Choroid plexus epithelial cell (primary cell): ENCODE results near the gene EPB41L1.

Experiments
- DNase-seq: peaks from one replicate; pipeline ENCODE4 v3.0.0-alpha.2; 2010; ENCODE audit warnings: low read depth
- H3K4me3 ChIP-seq: 2 replicates; pipeline ENCODE4 v1.5.1; 2011; ENCODE audit warnings: low read depth, mild to moderate bottlenecking, control low read depth, low read length, moderate library complexity
- TF ChIP-seq, protein P1 (sequence below): conservative IDR thresholded peaks from 2 replicates; pipeline ENCODE4 v1.5.1; 2011; ENCODE audit warnings: low read depth, mild to moderate bottlenecking, control low read depth, inconsistent platforms, low read length, moderate library complexity

The EPB41L1 gene

DNA sequence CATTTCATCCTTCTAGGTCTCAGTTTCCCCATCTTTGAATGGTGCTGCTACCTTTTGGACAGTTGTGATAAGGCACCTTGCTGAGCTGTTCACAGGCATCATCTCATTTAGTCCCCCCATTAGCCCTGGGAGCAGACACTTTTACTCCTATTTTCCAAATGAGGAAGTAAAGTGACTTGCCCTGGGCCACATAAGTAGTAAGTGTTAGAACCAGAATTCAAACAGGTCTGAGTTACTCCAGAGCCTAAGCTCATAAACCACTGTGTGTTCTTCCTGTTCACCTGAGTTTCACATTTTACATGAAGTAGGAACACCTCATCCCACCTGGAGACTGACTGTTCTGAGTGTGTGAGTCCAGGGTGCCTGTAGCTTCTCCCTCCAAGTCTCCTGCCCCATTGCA lies 43.5 kb upstream of the EPB41L1 start:
- no peak for DNase-seq
- H3K4me3 ChIP-seq = no peak overlapping the region
- TF ChIP-seq, protein P1, sequence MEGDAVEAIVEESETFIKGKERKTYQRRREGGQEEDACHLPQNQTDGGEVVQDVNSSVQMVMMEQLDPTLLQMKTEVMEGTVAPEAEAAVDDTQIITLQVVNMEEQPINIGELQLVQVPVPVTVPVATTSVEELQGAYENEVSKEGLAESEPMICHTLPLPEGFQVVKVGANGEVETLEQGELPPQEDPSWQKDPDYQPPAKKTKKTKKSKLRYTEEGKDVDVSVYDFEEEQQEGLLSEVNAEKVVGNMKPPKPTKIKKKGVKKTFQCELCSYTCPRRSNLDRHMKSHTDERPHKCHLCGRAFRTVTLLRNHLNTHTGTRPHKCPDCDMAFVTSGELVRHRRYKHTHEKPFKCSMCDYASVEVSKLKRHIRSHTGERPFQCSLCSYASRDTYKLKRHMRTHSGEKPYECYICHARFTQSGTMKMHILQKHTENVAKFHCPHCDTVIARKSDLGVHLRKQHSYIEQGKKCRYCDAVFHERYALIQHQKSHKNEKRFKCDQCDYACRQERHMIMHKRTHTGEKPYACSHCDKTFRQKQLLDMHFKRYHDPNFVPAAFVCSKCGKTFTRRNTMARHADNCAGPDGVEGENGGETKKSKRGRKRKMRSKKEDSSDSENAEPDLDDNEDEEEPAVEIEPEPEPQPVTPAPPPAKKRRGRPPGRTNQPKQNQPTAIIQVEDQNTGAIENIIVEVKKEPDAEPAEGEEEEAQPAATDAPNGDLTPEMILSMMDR = no peak

DNA sequence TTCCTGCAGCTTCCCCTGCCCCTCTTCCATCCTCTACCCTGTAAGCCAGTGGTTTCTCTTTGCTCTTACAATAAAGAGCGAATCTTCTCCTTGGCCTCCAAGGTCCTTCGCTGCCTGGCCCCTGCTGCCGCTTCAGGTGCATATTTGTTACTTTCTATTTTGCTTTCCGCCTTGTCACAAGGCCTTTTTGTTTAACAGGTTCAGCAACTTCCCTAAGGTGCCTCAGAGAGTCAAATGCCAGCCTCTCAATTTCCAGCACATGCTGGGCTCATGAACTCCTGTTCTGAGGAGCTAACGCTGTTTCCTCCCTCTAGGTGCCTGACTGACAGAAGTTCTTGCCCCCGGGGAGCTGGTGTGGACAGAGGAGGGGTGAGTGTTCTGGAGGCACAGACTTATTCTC lies 42.4 kb upstream of the EPB41L1 start:
- H3K4me3 ChIP-seq = no peak overlapping the region
- TF ChIP-seq, protein P1 = no peak
- DNase-seq = no peak

DNA sequence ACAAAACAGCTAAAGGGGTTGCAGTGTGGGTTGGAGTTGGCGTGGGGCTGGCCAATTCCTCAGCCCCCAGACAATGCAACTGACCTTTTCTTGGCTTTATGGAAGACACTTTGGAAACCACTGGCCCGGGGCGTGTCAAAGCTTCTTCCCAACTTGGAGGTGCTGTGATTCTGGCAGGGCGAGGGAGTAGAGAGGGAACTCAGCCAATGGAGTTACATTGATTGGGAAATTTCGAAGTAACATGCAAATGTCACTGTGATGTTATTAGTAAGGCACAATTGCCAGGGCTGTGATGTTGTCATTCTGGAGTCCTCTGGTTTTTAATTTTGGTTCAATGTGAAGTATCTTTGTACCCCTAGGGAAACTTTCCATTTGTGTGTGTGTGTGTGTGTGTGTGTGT lies 41.5 kb upstream of the EPB41L1 start:
- DNase-seq = no peak
- TF ChIP-seq, protein P1 = no peak
- H3K4me3 ChIP-seq = no peak overlapping the region

DNA sequence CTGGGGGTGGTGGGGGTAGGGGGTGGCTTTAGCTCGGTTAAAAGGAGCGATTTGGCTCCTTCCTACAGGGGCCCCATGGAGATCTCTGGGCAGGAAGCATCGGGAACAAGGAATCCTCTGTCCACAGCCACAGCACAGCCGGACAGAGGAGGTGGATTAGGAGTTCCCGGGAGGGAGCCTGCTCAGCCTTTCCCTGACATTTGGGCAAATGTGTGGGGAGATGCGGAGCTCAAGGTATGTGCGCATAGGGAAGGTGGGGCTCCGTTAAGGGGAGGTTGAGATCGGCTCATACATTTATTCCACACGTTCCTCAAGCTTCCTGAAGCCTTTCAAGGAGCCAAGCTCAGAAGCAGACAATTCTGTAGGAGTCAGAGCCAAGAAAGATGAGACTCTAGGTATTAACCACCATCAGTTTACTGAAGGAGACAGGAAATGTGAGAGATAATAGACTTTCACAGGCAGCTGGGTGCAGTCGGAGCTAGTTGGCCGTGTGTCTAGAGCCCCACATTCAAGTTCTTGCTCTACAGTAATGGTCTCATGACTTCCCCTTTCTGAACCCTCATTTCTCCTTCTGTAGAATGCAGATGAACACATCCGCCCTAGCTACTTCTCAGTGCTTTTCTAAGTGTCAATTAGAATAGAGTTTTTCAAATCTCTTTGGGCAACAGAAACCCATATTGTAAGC lies 40.8 kb upstream of the EPB41L1 start:
- H3K4me3 ChIP-seq = no peak overlapping the region
- TF ChIP-seq, protein P1 = no peak
- DNase-seq = peak; percentile 27

DNA sequence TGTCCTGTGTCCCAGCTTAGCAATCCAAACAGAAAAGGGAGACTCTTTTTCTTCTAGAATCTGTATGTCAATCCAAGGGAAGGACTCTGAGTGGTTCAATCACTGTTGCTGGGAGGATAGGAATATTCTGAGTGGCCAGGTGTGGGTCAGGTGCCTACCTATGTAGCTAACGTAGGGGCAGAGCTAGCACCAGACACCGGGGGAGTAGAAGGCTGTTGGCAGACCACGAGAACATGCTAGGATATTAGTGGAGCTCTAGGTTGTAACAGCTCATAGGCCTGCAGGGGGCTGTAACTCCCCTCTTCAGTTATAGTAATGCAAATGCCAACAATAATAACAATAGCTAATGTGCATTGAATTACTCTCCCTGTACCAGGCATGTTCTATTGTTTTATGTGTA lies 39.8 kb upstream of the EPB41L1 start:
- TF ChIP-seq, protein P1 = no peak
- H3K4me3 ChIP-seq = no peak overlapping the region
- no peak for DNase-seq

DNA sequence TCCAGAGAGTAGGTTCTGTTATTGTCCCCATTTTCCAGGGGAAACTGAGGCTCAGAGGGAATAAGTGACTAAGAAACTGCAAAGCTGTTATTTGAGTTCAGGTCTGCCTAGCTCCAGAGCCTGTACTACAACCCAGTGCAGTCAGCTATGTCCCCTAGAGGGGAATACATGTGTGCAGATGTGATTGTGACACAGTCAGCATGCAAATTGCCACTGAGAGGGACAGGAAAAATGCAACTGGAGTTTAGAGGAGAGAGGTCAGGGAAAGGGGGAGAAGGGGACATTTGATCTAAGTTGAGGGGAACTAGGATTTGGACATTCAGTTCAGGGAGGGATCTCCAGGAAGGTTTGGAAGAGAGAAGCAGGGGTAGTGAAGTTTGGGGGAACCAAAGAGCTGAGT lies 38.6 kb upstream of the EPB41L1 start:
- DNase-seq = no peak
- H3K4me3 ChIP-seq = no peak overlapping the region
- TF ChIP-seq, protein P1 = no peak

DNA sequence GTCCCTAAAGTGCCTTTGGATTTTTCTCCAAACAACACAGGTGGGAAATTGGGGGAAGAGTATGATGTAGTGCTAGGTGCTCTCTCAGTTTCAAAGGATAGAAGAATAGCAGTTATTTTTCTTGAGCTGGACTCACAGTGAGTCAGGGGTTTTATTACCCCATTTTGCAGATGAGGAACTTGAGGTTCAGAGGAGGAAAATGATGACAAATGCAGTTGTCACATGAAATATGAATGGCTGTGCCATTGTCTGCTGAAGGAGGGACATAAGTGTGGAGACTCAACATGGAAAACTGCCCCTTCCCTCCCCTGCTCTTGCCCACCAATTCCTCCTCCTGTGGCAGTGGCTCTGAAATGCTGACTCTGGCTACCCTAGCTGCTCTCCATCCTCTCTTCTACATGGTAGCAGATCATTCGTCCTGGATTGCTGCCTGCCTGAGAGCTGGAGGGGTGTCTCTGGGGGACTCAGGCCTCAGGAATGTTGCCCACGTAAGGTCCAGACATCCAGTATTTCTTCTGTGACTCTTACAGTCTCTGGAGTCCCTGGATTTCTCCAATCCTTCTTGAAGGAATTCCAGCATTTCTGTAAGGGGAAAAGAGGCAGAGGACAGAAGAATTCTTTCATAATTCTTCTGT lies 37.6 kb upstream of the EPB41L1 start:
- TF ChIP-seq, protein P1 = no peak
- no peak overlapping the region for H3K4me3 ChIP-seq
- peak; percentile 44 for DNase-seq
